Parathyroid adenoma (tissue), 2 donors: Measurements from ENCODE around the gene NRXN2.

Experiments used
- H2AFZ ChIP-seq: fragments of 300-600 bp; sonication (generic); one replicate; pipeline ENCODE4 v1.7.0; 2017; ENCODE audit warnings: antibody characterized with exemption, mild to moderate bottlenecking
- H3K27ac ChIP-seq: fragments of 300-600 bp; sonication (generic); one replicate; pipeline ENCODE4 v1.7.0; 2017
- H3K27me3 ChIP-seq: fragments of 300-600 bp; sonication (generic); one replicate; pipeline ENCODE4 v1.7.0; 2017; ENCODE audit warnings: low read length; ENCODE audit not compliant: control insufficient read depth, insufficient read depth
- H3K36me3 ChIP-seq: fragments of 300-600 bp; sonication (generic); one replicate; pipeline ENCODE4 v1.7.0; 2017; ENCODE audit warnings: low read length; ENCODE audit not compliant: control insufficient read depth, insufficient read depth
- H3K4me1 ChIP-seq: fragments of 300-600 bp; sonication (generic); one replicate; pipeline ENCODE4 v1.7.0; 2017; ENCODE audit warnings: control low read depth
- H3K4me2 ChIP-seq: fragments of 300-600 bp; sonication (generic); one replicate; pipeline ENCODE4 v1.7.0; 2017; ENCODE audit warnings: low read length
- H3K4me3 ChIP-seq: fragments of 300-600 bp; sonication (generic); one replicate; pipeline ENCODE4 v1.7.0; 2017; ENCODE audit warnings: low read depth, low read length
- H3K79me2 ChIP-seq: fragments of 300-600 bp; sonication (generic); one replicate; pipeline ENCODE4 v1.7.0; 2017; ENCODE audit warnings: control low read depth
- H3K9ac ChIP-seq: fragments of 300-600 bp; sonication (generic); one replicate; pipeline ENCODE4 v1.7.0; 2017; ENCODE audit warnings: mild to moderate bottlenecking
- H3K9me3 ChIP-seq: fragments of 300-600 bp; sonication (generic); one replicate; pipeline ENCODE4 v1.7.0; 2017; ENCODE audit warnings: low read length; ENCODE audit not compliant: control insufficient read depth
- CTCF ChIP-seq: fragments of 300-600 bp; sonication (generic); IDR thresholded peaks from one replicate; pipeline ENCODE4 v1.7.0; 2017; ENCODE audit warnings: antibody characterized with exemption, mild to moderate bottlenecking
- donor health status: primary hyperparathyroidism.

NRXN2 gene

GRCh38 chr11:64638018-64638665, 84.9 kb downstream of the NRXN2 start:
- Histone ChIP-seq H3K27ac (no peak overlapping the region), H3K4me3 (no peak overlapping the region), H3K9ac (no peak overlapping the region)

GRCh38 chr11:64637334-64638017, 85.5 kb downstream of the NRXN2 start:
- Histone ChIP-seq H3K4me1 (no peaks in the 10 kb centered on the region), H3K4me3 (no peak overlapping the region), H3K4me2 (no peak overlapping the region), H2AFZ (no peak overlapping the region), H3K9ac (no peak overlapping the region), H3K9me3 (no peaks in the 10 kb centered on the region), H3K79me2 (no peaks in the 10 kb centered on the region), H3K27me3 (no peaks in the 10 kb centered on the region), H3K36me3 (no peaks in the 10 kb centered on the region), H3K27ac (no peak overlapping the region)
- no peak for TF ChIP-seq CTCF

More at GRCh38 chr11:64638018-64638665, 84.9 kb downstream of the NRXN2 start:
- no peak for TF ChIP-seq CTCF
- H3K79me2 ChIP-seq = no peaks in the 10 kb centered on the region
- no peaks in the 10 kb centered on the region for H3K27me3 ChIP-seq
- H3K4me2 ChIP-seq = no peak overlapping the region
- H3K36me3 ChIP-seq = no peaks in the 10 kb centered on the region
- no peak overlapping the region for H2AFZ ChIP-seq
- no peaks in the 10 kb centered on the region for H3K4me1 ChIP-seq
- no peaks in the 10 kb centered on the region for H3K9me3 ChIP-seq

GRCh38 chr11:64633555-64634159, 89.3 kb downstream of the NRXN2 start:
- no peak overlapping the region for H3K9ac ChIP-seq
- no peaks in the 10 kb centered on the region for H3K79me2 ChIP-seq
- H3K27me3 ChIP-seq = no peaks in the 10 kb centered on the region
- H3K4me3 ChIP-seq = no peak overlapping the region
- no peaks in the 10 kb centered on the region for H3K36me3 ChIP-seq
- no peak overlapping the region for H2AFZ ChIP-seq
- TF ChIP-seq CTCF = no peak
- H3K4me1 ChIP-seq = no peaks in the 10 kb centered on the region
- H3K27ac ChIP-seq = no peak overlapping the region
- no peaks in the 10 kb centered on the region for H3K9me3 ChIP-seq
- H3K4me2 ChIP-seq = no peak overlapping the region

GRCh38 chr11:64632654-64633053, 90.3 kb downstream of the NRXN2 start:
- H3K9me3 ChIP-seq = no peaks in the 10 kb centered on the region
- no peaks in the 10 kb centered on the region for H3K79me2 ChIP-seq
- H3K36me3 ChIP-seq = no peaks in the 10 kb centered on the region
- H3K27ac ChIP-seq = no peak overlapping the region
- no peaks in the 10 kb centered on the region for H3K27me3 ChIP-seq
- no peaks in the 10 kb centered on the region for H3K4me1 ChIP-seq
- no peak overlapping the region for H3K4me3 ChIP-seq
- TF ChIP-seq CTCF = no peak
- H3K4me2 ChIP-seq = no peak overlapping the region
- no peak overlapping the region for H2AFZ ChIP-seq
- H3K9ac ChIP-seq = no peak overlapping the region
